Measurements from ENCODE around the gene SLC17A7.
A peak's percentile ranks its signal among the peaks of the same experiment; 100 is the strongest.

The SLC17A7 gene

DNA sequence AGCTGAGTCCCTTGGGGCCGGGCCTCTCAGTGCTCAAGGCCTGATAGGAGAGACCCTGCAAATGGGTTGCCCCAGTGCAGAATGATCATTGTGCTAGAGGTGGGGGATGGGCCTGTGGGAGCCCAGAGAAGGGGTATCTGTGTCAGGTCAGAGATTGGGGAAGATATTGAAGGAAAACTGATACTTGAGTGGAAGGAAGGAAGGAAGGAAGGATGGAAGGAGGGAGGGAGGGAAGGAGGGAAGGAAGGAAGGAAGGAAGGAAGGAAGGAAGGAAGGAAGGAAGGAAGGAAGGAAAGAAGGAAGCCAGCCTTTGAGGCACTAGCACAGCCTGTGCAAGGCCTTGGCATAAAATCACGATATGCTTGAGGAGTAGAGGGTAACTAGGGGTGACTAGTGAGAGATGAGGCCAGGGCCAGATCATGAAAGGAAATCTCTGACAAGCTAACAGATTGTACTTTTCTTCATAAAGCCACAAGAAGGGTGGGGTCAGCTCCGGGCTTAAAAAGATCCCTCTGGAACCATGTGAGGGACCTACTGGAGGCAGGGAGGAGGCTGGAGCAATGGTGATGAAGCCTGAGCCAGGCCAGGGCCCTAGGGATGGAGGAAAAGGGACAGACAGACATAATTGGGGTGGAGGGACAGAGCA, 29.5 kb downstream of the SLC17A7 start:
- DNase-seq (ENCODE audit: low read depth in 3 of 3, low spot score in 1 of 3): no peak

DNA sequence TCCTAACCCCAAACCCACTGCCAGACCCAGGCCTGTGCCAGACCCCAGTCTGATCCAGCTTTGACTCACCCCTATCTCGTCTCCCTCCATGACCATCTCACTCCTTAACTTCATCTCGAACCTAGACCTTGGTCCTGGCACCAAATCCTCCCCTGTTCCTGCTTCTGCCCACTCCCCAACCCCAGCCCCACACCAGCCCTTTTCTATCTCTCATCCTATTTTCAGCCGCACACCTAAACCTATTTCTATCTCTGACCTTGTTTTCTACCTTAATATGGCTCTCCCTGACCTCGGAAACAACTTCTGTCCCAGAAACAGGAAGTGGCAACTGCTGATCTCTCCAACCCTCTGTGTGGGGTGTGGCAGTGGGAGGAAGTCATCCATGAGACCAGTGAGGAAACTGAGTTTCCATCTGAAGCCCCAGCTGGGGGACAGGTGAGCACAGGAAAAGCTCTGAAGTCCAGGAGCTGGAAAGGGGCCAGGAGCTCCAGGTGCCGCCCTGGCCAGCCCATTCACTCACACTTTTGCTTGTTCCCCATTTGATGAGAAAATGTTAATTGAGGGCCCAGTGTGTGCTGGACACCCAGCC, 31.8 kb downstream of the SLC17A7 start:
- no peak for DNase-seq (ENCODE audit: low read depth in 3 of 3, low spot score in 1 of 3)

DNA sequence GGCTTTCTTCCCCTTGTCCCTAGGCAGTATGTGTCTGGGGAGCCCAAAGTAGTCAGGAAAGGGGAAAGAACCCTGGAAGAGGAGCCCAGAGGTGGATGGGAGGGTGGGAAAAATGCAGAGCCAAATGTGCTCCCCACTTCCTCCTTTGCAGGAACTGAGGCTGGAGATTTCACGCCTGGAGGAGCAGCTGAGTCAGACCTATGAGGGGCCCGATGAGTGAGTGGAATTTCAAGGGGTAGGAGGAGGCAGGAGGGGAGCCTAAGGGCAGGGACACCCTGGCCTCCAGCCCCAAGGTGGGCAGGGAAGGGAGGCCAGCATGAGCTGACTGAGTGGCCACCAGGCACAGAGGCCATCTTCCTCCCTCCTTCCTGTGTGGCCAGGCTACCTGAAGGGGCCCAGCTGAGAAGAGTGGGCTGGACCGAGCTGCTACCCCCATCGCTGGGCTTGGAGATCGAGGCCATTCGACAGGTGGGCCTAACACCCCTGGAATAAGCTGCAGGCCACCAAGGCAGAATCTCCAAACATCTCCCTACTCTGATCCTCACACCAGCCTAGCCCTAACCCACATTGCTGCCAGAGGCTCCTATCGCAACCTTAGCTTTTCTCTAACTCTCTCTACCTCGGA, 32.4 kb downstream of the SLC17A7 start:
- DNase-seq (ENCODE audit: low read depth in 3 of 3, low spot score in 1 of 3): no peak

DNA sequence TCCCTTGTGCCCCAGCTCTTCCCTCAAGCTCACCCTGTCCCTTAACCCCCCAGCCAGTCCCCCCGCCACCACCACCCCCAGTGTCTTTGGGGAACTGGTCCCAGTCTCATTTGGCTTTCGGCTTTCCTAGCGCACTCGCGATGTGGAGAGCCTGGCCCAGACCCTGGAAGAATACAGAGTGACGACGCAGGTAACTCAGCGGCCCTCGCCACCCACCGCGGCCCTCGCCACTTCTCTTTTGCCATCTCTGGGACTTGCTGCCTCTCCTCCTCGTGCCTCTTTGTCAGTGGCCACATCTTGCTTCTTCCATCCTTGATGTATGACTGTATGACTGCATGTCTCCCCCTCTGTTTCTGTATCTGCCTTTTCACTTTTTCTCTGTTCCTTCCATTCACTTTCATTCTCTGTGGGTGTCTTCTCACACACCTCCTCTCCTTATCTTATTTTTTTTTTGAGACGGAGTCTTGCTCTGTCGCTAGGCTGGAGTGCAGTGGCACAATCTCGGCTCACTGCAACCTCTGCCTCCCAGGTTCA, 33.8 kb downstream of the SLC17A7 start:
- no peak for DNase-seq (ENCODE audit: low read depth in 3 of 3, low spot score in 1 of 3)

DNA sequence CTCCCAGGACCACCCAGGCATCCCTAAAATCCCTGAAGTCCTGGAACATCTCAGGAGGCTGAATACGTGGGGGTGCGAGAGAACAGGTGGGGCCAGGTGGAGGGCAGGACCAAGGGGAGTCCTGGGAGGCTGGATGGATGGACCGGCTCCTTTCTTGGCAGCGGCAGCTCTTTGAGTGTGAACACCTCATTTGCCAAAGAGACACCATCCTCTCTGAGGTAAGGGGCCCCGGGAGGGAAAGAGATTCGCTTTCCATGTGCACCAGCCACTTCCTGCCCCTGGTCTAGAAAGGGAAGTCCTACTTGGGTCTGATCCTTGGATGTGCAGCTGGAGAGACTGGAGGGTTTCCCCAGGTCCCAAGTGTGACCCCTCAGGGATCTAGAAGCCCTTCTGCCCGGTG, 34.2 kb downstream of the SLC17A7 start:
- DNase-seq (ENCODE audit: low read depth in 3 of 3, low spot score in 1 of 3): no peak

DNA sequence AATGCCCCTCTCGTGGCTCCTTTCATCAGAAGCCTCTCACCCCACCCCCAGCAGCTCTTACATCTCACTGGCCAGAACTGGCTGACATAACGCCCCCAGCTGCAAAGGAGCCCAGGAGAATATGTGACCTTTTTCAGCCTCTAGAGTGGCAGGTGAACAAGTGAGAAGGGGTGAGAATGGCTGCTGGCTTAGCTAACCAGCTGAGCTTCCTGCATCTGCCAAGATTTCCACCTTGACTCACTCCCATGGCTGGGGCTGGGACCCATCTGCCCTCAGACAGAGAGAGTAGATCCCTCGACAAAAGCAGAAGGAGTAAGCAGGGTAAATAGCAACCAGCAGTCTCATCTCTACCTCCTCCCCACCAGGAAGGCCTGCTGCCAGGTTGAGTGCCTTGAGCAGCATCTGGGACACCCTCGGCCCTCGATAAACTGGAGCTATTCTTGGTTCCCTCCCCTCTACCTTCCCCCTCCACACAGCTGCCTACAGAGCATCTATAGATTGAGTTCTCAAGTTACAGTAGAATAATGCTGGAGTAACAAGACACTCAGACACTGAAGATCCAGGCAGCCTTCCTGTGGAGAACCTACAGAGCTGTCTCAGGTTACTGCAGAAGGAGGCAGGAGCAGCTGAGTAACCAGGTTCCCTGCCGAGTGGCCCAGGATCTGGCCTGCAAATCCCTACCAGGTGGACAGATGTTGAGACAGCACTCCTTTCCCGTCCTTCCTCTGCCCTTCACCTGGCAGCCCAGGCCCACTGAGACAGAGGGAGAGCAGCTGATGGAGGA, 37.7 kb downstream of the SLC17A7 start:
- DNase-seq (ENCODE audit: low read depth in 3 of 3, low spot score in 1 of 3): no peak

DNA sequence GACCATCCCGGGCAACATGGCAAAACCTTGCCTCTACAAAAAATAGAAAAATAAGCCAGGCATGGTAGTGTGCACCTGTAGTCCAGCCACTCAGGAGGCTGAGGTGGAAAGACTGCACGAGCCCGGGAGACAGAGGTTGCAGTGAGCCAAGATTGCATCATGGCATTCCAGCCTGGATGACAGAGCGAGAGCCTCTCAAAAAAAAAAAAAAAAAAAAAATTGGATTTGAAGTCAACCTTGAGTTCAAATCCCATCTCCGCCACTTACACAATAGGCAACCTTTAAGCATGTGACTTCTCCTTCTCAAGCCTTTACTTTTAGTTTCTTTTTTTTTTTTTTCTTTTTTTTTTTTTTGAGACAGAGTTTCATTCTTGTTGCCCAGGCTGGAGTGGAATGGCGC, 41.3 kb downstream of the SLC17A7 start:
- DNase-seq (ENCODE audit: low read depth in 3 of 3, low spot score in 1 of 3): no peak

DNA sequence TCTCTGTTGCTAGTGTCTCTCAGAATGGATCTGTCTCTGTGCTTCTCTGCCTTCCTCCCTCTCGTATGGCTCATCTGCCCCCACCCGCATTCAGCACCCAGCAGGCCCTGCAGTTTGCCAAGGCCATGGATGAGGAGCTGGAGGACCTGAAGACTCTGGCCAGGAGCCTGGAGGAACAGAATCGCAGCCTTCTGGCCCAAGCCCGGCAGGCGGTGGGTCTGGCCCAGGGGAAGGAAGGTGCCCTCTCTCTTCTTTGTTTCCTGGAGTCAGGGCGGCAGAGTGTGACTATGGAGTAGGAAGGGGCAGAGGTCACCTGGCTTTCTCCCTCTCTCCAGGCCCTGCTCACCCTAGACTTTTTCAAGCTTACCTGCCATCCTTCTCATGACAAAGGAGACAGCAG, 42.4 kb downstream of the SLC17A7 start:
- no peak for DNase-seq (ENCODE audit: low read depth in 3 of 3, low spot score in 1 of 3)

DNA sequence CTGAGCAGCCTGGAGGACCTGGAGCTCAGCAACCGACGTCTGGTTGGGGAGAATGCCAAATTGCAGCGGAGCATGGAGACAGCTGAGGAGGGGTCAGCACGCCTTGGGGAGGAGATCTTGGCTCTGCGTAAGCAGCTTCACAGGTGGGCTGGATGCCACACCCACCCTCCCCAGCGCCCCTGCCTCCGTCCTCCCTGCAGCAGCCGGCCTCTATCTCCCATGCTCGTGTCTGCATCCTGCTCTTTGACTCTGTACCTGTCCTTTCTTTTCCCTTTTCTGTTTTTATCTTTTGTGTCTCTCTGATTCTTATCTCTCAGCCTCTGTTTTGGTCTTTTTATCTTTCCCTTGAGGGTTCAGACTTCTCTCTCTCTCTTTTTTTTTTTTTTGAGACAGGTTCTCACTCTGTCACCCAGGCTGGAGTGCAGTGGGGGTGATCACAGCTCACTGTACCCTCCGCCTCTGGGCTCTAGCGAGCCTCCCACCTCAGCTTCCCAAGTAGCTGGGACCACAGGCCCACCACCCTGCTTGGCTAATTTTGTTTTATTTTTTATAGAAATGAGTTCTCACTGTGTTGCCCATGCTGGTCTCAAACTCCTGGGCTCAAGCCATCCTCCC, 43.2 kb downstream of the SLC17A7 start:
- no peak for DNase-seq (ENCODE audit: low read depth in 3 of 3, low spot score in 1 of 3)

DNA sequence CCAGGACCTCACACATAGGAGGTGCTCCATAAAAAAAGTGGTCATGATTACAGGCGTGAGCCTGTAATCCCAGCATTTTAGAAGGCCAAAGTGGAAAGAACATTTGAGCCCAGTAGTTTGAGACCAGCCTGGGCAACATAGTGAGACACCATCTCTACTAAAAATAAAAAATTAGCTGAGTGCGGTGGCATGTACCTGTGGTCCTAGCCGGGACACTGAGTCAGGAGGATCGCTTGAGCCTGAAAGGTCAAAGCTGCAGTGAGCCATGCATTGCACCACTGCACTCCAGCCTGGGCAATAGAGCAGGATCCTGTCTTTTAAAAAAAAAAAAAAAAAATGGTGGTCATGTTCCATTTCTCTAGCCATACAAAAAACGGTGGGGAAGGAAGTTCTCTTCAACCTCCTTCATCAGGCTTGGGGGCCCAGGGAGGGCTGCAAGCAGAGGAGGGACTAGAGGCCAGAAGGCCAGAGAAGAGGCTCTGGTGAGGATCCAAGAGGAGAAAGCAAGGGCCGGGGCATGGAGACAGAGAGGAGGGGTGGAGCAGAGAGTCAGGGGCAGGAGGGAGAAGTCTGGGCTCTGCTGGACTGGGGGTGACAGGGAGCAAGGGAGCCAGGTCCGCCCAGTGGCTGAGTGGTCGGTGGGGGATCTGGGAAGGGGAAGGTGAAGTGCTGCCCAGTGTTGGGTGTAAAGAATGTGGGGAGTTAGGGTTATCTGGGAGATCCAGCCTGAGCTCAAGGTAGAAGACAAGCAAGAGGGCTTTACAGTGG, 44.4 kb downstream of the SLC17A7 start:
- no peak for DNase-seq (ENCODE audit: low read depth in 3 of 3, low spot score in 1 of 3)

DNA sequence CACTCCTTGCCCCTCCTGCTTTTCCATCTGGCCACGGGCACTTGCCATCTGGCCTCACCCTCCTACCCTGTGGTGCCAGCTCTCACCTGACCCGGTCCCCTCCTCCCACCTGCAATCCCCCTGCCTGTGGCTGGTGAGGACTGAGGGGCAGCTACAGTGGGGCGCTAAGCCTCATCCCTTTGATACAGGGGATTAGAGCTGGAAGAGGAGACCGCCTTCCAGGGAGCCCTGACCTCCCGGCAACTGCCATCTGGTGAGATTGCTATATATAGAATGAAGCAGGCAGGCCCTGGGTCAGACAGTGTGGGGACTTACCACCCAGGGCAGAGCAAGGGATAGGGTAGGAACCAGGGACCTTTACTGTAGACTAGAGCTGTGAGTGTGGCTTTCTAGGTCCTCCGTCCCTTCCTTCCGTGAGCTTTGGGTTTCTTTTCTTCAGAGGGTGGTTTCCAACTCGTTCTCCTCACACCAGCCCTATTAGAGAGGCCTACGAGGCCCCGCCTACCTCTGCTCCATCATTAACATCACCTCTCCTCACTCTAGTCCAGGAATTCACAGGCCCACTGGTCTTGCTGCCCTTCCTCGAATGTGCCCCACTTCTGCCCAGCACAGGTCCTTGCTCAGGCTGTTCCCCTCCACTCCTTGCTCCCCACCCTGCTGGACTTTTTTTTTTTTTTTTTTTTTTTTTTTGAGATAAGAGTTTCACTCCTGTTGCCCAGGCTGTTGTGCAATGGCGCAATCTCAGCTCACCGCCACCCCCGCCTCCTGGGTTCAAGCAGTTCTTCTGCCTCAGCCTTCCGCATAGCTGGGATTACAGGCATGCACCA, 45.5 kb downstream of the SLC17A7 start:
- DNase-seq (ENCODE audit: low read depth in 3 of 3, low spot score in 1 of 3): no peak

DNA sequence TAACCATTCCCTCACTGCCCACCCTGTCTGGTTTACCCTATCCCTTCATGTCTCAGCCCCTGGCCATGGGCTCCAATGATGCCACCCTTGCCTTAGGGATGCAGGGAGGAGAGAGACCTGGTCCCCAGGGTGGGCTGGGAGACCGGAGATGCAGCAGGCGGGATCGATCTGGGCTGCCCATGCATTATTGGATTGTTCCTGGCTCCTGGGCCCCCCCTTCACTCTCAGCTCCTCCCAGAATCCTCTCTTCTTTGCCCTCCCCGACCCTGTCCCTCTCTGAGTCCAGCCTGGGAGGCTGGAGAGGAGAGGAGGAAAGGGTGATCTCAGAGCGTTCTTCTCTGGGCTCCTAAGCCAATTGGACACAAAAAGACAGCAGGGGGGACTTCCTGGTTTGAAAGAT, 47.4 kb downstream of the SLC17A7 start:
- no peak for DNase-seq (ENCODE audit: low read depth in 3 of 3, low spot score in 1 of 3)

DNA sequence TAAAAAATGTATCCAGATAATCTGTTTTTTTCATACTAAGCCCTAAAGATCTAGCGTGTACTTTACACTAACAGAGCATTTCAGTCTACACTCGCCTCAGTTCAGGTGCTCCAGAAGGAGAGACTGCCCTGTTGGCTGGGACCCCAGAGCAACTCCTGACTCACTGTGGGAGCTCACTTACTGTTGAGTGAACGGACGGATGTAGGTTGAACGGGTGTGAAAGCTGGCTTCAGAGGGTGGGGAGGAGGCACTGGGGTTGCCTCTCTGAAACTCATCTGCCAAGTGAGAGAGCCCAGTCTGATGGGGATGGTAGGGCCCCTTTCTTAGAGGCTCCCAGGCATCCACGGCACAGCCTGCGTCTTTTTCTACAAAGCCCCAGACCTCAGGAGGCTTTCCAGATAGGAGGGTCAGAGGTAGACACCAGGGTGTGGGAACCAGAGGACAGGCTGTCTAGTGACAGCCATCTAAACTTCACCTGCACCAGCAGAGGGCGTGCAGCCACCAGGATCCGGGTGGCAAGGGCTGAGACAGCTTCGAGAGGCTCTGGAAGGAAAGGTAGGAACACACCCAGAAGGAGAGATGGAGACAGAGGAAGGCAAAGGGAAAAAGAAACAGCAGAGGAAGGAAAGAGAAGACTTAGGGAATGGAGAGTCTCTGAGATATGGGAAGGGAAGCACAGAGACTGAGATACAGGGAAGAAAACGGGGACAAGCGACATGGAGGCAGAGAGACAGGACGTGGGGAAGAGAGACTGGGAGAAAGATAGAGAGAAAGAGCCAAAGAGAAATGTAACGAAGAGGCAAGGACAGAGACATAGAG, 49.5 kb downstream of the SLC17A7 start:
- peak; percentile 59 to 66 (median 60) for DNase-seq (ENCODE audit: low read depth in 3 of 3, low spot score in 1 of 3)

DNA sequence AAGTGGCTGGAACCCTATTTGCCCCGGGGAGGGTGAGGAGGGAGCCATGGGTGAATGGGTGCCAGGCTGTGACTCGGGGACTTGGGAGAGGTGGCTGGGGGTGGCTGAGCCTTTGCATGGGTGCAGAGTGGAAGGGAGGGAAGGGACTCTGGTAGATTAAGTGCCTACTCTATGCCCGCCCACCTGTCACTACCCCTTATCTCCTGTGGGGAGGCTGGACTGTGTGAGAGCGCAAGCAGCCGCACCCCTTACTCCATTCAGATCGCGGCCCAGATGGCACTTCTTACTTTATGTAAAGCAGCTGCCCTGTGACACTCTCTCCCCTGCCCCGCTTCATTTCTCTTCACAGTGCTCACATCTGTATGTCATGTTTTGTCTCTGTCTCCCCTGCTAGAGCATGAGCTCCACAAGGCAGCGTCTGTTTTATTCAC, 50.4 kb downstream of the SLC17A7 start:
- no peak for DNase-seq (ENCODE audit: low read depth in 3 of 3, low spot score in 1 of 3)

DNA sequence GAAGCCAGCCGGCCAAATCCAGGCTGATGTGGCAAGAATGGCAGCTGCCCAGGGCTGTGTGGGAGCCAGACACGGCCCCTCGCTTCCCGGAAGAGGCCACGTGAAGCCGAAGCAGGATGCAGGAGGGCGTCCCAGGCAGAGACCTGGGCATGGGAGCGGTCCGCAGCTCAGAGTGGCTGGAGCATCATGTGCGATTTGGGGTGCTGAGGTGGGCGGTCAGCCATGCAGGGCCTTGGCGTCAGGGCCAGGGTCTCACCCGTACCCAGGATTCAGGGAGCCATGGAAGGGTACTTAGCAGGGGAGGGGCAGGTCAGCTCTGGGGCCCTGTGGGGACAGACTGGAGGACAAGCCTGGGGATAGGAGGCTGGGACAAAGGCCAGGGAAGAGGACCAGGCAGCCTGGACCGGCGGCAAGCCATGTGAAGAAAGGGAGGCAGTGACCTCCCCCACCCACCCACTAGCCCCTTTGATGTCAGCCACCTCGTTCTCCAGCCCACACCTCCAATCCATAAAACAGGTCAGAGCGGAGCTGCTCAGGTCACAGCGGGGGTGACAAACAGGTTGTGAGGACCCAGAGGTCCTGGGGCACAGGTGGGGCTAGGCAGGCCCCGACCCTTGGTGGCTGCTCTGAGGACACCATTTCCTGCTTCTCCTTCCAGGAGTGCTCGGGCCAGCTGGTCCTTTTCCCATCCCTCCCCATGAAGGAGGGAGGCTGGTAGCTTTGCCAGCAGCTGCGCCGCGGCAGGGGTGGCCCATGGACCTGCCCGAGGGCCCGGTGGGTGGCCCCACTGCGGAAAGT, 51.0 kb downstream of the SLC17A7 start:
- no peak for DNase-seq (ENCODE audit: low read depth in 3 of 3, low spot score in 1 of 3)

DNA sequence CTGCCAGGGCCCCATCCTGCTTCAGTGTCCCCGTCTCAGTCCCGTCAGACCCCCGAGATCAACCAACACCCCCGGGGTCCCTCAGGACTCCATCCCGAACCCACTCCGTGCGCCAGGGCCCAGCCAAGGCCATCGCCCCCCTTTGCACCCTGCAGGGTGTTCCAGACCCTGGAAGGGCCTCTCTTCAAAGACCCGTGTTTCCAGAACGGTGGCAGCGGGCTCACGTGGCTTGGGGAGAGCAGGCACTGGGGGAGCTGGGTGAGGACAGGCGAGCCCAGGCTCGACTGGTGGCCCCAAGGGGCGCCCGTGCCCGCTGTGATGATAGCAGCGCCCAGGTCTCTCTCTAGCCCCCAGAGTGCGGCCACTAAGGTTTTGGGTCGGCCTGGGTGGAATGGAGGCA, 51.9 kb downstream of the SLC17A7 start:
- no peak for DNase-seq (ENCODE audit: low read depth in 3 of 3, low spot score in 1 of 3)

DNA sequence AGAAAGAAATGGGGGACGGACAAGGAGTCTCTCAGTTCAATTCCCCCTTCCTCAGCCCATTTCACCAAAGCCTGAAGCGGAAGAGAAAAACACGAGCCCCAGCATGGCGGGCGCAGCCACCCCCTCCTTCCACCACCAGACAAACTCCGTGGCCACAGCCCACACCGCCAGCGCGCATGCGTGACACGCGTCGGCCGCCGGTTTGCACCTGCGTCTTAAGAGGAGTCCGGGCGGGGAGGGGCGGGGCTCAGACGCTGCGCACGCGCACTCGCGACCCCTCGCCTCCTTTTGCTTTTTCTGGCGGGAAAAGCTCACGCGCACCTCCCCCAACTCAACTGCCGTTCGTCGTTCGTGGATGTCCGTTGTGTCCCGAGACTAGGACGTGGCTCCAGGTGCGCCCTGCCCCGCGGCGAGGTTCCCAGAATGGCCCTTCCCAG, 53.4 kb downstream of the SLC17A7 start, which contains the start of gene KASH5:
TSS of gene KASH5 (plus strand) at position 314 of the 437 bp plus-strand sequence. CDS start 2,635 bp downstream, outside the sequence.
- peak; percentile 61 to 88 (median 65) for DNase-seq (ENCODE audit: low read depth in 3 of 3, low spot score in 1 of 3)

DNA sequence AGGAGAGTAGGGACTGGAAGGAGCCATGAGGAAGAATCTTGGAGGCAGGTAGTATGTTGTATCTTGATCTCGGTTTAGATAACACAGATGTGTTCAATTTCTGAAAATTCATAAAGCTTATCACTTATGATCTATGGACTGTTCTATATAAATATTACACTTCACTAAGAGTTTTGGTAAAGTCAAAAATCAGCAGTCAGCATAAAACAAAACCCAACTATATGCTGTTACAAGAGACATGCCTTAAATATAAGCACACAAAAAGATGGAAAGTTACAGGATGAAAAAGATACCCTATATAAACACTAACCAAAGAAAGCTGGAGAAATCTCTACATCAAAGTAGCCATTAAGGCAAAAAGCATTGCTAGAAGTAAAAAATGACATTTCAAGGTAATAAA, 57.7 kb downstream of the SLC17A7 start:
- no peak for DNase-seq (ENCODE audit: low read depth in 3 of 3, low spot score in 1 of 3)
